Measurements from ENCODE around the gene DGKD.

DGKD gene

GRCh38 chr2:233413559-233414272, 59.4 kb downstream of the DGKD start:
- no peak for DNase-seq

GRCh38 chr2:233414273-233414654, 60.0 kb downstream of the DGKD start:
- no peak for DNase-seq

- DNase-seq: no peak
These were observed 60.7 kb downstream of the DGKD start for GRCh38 chr2:233414777-233415570.

- DNase-seq: no peak
These were observed 61.9 kb downstream of the DGKD start for GRCh38 chr2:233416199-233416598.

- DNase-seq: no peak
These were observed 62.4 kb downstream of the DGKD start for GRCh38 chr2:233416706-233417105.

- no peak for DNase-seq
These were observed 63.0 kb downstream of the DGKD start for GRCh38 chr2:233417282-233417681.

GRCh38 chr2:233418052-233418760, 63.9 kb downstream of the DGKD start:
- no peak for DNase-seq

- peak; percentile 38 for DNase-seq
These were observed 64.7 kb downstream of the DGKD start for GRCh38 chr2:233418761-233419546.

- peak; percentile 68 for DNase-seq
These were observed 65.5 kb downstream of the DGKD start for GRCh38 chr2:233419602-233420391.

GRCh38 chr2:233421091-233421816, 67.0 kb downstream of the DGKD start:
- DNase-seq: no peak

GRCh38 chr2:233422050-233422639, 67.9 kb downstream of the DGKD start:
- peak; percentile 73 for DNase-seq

GRCh38 chr2:233422649-233423551, 68.6 kb downstream of the DGKD start:
- no peak for DNase-seq

GRCh38 chr2:233423552-233423860, 69.2 kb downstream of the DGKD start:
- no peak for DNase-seq

GRCh38 chr2:233424154-233424951, 70.1 kb downstream of the DGKD start:
- DNase-seq: no peak

- DNase-seq: no peak
These were observed 72.5 kb downstream of the DGKD start for GRCh38 chr2:233426619-233427342.

- no peak for DNase-seq
These were observed 73.7 kb downstream of the DGKD start for GRCh38 chr2:233428008-233428407.

GRCh38 chr2:233428438-233428837, 74.1 kb downstream of the DGKD start:
- no peak for DNase-seq

- DNase-seq: no peak
These were observed 75.0 kb downstream of the DGKD start for GRCh38 chr2:233429175-233429897.

All from central memory CD4-positive, alpha-beta T cell (primary cell).